Stimulated activated CD4-positive, alpha-beta T cell treated with anti-CD3 and anti-CD28 coated beads, TNF-alpha, amount 100 ng/mL, for 1 hour (primary cell): ENCODE results near the gene RAB35.

Source experiments
- DNase-seq, 3 donors: peaks; one replicate each; pipeline ENCODE4 v3.0.0-alpha.2; 2020; ENCODE audit warnings: low read depth in 3 of 3, low spot score in 1 of 3

RAB35 gene

DNA sequence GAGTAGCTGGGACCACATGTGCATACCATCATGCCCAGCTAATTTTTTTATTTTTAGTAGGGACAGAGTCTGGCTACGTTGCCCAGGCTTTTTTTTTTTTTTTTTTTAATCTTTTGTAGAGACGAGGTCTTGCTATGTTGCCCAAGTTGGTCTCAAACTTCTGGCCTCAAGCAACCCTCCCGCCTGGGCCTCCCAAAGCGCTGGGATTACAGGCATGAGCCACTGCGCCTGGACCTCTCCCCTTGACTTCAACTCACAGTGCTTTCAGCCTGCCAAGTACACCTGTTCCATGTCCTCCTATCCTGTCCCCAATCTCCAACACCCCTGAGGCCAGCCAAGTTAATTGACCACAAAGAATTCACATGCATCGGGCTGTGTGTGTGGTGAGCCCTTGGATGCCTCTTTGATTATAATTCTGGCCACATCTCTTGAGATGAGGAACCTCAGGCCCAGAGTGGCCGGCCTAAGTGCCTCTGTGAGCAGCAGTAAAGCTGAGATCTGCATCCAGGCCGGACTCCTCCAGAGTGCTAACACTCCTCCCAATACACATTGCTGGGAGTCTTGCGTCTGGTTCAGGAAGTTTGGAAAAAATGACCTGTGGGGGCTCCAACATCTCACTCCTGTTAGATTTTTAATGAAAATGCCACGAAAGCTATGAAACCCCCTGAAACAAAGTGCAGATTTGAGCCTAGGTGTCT lies 6.8 kb downstream of the RAB35 start:
- no peak for DNase-seq

- DNase-seq = no peak
These were observed 10.4 kb downstream of the RAB35 start for GRCh38 chr12:120106151-120106550.

DNA sequence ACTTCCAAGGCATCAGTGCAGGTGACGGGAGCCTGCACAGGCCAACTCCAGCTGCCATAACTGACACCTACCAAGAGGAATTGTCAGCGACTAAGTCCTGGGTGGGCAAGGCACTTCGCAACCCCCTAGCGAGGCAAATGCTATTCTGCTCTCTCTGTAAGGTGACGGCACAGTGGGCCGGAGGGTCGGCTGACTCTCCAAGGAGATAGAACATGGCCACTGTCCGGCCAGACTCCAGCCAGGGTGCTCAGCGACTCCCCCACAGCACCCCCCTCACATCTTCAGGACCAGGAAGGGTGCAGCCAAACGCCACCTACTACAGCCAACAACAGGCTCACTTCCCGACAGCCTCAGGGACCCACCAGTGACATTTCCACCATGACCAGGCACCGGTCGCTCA lies 13.2 kb downstream of the RAB35 start:
- no peak for DNase-seq

GRCh38 chr12:120103044-120103338 lies 13.6 kb downstream of the RAB35 start:
- no peak for DNase-seq

GRCh38 chr12:120102189-120103043 lies 14.1 kb downstream of the RAB35 start:
- no peak for DNase-seq

GRCh38 chr12:120101617-120102016 lies 14.9 kb downstream of the RAB35 start:
- no peak for DNase-seq

GRCh38 chr12:120101182-120101581 lies 15.4 kb downstream of the RAB35 start:
- DNase-seq = no peak

DNA sequence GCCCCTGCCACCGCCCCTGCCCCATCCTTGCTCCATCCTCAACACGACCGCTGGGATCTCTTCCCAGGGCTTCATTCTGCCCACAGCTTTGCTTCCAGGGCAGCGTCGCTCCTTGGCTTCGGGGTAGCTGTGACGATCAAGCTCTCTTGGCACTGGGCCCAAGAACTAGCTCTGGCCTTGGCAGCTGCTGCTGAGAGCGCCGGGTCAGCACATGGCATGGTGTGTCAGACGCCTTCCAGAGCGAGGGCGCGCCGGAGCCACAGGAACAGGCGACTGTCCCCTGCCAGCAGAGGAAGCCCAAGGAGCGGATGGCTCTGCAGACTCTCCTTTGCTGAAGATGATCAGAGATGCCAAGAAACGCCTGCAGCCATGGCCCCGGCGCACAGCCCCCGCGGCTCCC lies 15.9 kb downstream of the RAB35 start:
- DNase-seq = no peak

DNA sequence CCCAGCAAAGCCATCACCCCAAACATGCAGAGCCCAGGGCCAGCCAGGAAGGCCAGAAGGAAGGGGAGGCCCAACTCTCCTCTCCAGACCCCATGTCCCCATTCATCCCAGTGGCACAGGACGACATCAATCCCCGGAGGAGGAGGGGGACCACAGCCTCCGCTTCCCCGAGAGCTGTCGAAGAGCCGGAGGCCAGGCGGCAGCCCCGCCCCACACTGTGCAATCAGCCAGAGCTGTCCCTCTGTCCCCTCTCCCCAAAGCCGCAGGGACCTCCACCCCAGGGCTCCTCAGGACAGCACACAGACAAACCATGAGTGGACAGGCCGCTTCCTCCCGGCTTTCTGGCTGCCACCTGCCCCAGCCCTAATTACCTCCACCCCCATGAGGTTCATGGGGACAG lies 16.8 kb downstream of the RAB35 start:
- DNase-seq = no peak

GRCh38 chr12:120098756-120099470 lies 17.6 kb downstream of the RAB35 start:
- no peak for DNase-seq

GRCh38 chr12:120096671-120097202 lies 19.8 kb downstream of the RAB35 start:
- no peak for DNase-seq

GRCh38 chr12:120095736-120096135 lies 20.8 kb downstream of the RAB35 start:
- DNase-seq = no peak

DNA sequence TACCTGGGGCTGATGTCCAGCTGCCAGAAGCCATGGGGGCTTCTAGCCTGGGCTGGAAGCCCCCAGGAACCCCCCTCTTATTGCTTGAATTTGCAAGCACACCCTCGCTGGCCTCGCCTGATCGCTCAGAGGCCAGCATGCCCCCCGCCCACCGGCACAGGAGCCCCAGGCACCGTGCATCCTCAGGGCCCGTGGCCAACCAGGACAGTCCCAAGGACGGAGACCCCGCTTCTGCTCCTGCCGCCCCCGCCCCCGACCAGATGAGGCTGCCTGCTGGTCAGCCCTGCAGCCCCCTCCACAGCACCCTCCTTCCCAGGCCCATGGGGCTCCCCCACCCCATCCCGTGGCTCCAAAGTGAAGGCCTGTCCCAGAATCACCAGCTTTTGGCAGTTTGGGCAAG lies 21.2 kb downstream of the RAB35 start:
- no peak for DNase-seq

- DNase-seq = no peak
These were observed 22.1 kb downstream of the RAB35 start for GRCh38 chr12:120094485-120094884.

- DNase-seq = no peak
These were observed 22.8 kb downstream of the RAB35 start for GRCh38 chr12:120093592-120094355.

DNA sequence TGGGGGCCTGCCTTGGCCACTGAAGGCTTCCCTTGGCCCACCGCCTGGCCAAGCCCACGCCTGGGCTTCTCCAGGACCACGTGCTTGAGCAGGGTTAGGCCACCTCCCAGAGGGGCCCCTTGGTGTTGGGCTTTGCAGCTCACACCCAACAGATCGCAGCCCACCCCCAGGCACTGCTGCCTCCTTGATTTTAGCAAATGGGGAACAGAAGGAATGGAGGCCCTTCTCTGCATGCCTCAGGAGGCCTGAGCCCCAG lies 23.3 kb downstream of the RAB35 start:
- DNase-seq = no peak

DNA sequence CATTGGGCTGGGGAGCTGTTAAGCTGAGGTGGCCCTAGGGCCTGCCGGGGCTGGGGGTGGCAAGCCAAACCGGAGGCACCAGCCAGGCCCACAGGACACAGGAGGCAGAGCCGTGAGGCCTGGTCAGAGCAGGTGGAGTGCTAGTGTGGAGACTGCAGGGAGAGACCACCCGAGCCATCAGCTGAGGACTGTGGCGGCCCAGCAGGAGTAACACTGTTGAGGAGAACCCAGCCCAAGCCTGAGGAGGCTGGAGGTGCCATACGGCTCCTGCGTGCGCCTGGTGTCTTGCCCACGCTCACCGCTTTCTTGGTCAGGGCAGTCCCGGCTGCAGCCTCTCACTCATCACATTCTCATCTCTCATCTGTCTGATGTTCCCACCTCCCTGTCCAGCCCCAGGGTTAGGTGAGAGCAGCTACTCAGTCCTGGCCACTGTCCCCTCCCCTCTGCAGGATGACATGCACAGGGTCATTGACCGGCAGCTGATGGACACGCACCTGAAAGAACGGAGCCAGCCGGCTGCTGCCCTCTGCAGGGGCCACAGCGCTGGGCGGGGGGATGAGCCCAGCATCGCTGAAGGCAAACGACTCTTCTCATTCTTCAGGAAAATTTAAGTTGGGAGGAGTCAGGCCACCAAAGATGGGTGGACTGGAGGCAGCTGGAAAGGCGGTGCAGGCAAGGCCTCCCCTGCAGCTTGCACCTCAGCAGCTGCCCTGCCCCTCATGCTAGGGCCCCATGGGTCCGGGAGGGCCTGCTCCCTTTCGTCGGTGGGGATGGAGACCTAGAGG lies 23.8 kb downstream of the RAB35 start:
- no peak for DNase-seq

GRCh38 chr12:120091371-120092090 lies 25.0 kb downstream of the RAB35 start:
- no peak for DNase-seq

GRCh38 chr12:120090626-120091295 lies 25.8 kb downstream of the RAB35 start:
- no peak for DNase-seq
